Esophagus (tissue), 2 donors: ENCODE measurements around the gene EIF4EBP2. TPM values are rescaled to one million over a fixed set of nuclear protein-coding genes. Genes with fewer than 3 reads are reported as not detected.
A peak's percentile ranks its signal among the peaks of the same experiment; 100 is the strongest.

Experiments used
- H3K27ac ChIP-seq, 2 donors: one replicate each; pipeline ENCODE4 v1.5.1; 2013; ENCODE audit warnings: low read depth in 2 of 2, mild to moderate bottlenecking in 2 of 2, inconsistent platforms in 1 of 2, low read length in 1 of 2, moderate library complexity in 1 of 2
- H3K27me3 ChIP-seq, 2 donors: one replicate each; pipeline ENCODE4 v1.6.1; 2013; ENCODE audit warnings: low read length in 2 of 2, control low read depth in 1 of 2, mild to moderate bottlenecking in 1 of 2; ENCODE audit not compliant: insufficient read depth in 2 of 2, control insufficient read depth in 1 of 2
- H3K36me3 ChIP-seq, 2 donors: one replicate each; pipeline ENCODE4 v1.6.1; 2013; ENCODE audit warnings: low read length in 1 of 2; ENCODE audit not compliant: control insufficient read depth in 2 of 2, insufficient read depth in 2 of 2
- H3K4me1 ChIP-seq, 2 donors: one replicate each; pipeline ENCODE4 v1.6.1; 2013; ENCODE audit warnings: low read length in 1 of 2; ENCODE audit not compliant: control insufficient read depth in 2 of 2, insufficient read depth in 2 of 2
- H3K4me3 ChIP-seq, 2 donors: one replicate each; pipeline ENCODE4 v1.5.1; 2013; ENCODE audit warnings: low read length in 2 of 2, mild to moderate bottlenecking in 2 of 2, low read depth in 1 of 2, moderate library complexity in 1 of 2
- H3K9me3 ChIP-seq, 2 donors: one replicate each; pipeline ENCODE4 v1.6.1; 2013; ENCODE audit warnings: mild to moderate bottlenecking in 2 of 2, low read depth in 1 of 2, low read length in 1 of 2, moderate library complexity in 1 of 2; ENCODE audit not compliant: control insufficient read depth in 2 of 2, insufficient read depth in 1 of 2
- WGBS, 2 donors: extraction: QIAGEN DNeasy Blood & Tissue Kit; methylation state at CpG; one replicate each; pipeline ENCODE4 v1.1.7; 2013; 5-methylcytosine and 5-hydroxymethylcytosine counted together
- polyA plus RNA-seq, 2 donors: library from polyadenylated mRNA; stranded (reverse); fragments of 200-250 nt; gene quantifications; one replicate each; pipeline ENCODE4 v1.2.3, GENCODE V29; 2013
- donor health status: healthy with polysubstance abuse.
- donor health status: Bipolar disorder and iron deficiency.

Gene EIF4EBP2
- polyA plus RNA-seq, 2 donors = 18.1 to 18.7 TPM

DNA sequence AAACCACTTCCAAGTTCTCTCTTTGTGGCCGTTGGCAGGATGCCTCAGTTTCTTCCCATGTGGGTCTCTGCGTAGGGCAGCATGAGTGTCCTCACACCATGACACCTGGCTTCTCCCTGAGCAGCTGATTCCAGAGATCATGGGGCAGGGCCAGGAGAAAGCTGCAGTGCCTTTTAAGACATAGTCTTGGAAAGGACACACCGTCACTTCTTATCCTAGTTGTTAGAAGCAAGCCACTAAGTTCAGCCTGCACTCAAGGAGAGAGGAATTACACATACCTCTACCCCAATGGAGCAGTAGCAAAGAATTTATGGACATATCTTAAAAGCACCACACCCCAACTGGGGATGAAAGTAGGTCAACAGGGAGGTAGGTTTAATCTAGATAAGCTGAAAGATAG, 21.2 kb downstream of the EIF4EBP2 start:
- no peaks in the 10 kb centered on the region for H3K9me3 ChIP-seq
- no peak overlapping the region for H3K4me3 ChIP-seq
- WGBS, 2 donors = 83 to 86% methylated on average over 3 of the region's 3 CpGs
- H3K4me1 ChIP-seq = no peaks in the 10 kb centered on the region
- H3K27ac ChIP-seq = no peak overlapping the region
- no peaks in the 10 kb centered on the region for H3K27me3 ChIP-seq
- peaks cover 18 to 33% of the 10 kb centered on the region in 2 donors for H3K36me3 ChIP-seq

DNA sequence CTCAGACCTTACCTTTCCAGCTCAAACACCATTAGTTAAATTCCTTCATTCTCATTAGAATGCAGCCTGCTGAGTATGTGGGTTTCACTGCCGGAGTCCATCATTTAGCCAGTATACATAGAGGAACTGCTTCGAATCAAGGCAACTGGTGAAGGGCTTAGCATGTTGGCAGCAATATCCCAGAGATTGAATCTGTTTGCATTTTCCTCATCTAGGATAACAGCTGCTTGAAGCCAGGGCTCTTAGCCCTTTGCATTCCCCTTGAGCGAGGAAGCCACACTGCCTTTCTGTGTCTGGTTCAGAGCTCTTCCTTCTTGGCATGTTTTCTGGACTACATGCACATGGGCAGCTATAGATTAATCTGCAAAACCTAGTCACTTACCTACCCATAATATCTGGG, 22.9 kb downstream of the EIF4EBP2 start:
- H3K9me3 ChIP-seq = no peaks in the 10 kb centered on the region
- H3K27me3 ChIP-seq = no peaks in the 10 kb centered on the region
- WGBS, 2 donors = 82 to 87% methylated on average over 3 of the region's 3 CpGs
- no peak overlapping the region for H3K4me3 ChIP-seq
- H3K36me3 ChIP-seq = peaks cover 15 to 25% of the 10 kb centered on the region in 2 donors
- no peak overlapping the region for H3K27ac ChIP-seq
- no peaks in the 10 kb centered on the region for H3K4me1 ChIP-seq

DNA sequence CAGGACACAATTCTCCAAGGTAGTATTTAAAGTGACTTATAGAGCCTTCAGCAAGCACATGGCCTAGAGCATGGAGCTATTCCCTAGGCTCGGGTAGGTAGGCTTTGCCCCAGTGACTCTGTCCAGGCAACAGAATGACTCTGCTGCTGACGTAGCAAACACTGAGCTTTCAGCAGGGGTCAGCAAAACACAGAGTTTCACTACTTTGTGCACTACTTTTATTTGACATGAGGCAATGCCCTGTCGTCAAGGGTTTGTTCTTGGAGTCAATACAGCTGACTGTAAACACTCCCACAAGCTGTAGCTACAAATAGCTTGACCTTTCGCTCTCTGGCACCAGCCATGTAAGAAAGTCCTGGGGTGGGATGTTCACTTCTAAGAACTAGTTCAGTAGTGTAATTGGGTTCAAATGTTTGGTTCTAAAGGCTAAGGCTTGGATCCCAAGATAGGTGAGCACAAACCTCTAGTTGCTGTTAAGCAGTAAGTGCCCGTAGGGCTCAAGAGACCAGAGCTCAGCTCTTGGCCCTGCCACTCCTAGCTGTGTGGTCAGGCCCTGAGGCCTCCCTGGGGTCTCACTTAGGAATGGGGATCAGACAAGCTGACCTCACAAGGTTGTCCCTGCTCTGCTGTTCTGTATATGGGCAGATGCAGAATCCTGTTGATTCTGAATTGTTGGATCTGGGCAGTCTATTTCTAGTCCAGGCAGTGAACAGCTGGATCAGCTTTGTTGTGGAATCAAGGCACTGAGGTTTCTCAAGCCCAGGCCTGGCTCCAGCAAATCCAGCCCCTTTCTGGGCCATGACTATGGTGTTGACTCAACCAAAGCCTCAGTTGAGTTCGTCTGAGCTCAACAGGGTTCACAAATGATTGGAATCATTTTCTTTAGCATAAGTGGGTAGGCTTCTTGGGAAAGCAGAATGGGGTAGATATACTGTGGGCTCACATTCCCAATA, 26.8 kb downstream of the EIF4EBP2 start:
- H3K9me3 ChIP-seq = no peaks in the 10 kb centered on the region
- H3K36me3 ChIP-seq = peaks cover 2 to 9% of the 10 kb centered on the region in 2 donors
- peak overlapping the region; percentile 68 to 73 for H3K27ac ChIP-seq
- no peak overlapping the region for H3K4me3 ChIP-seq
- H3K27me3 ChIP-seq = no peaks in the 10 kb centered on the region
- WGBS, 2 donors = 39 to 52% methylated on average over 6 of the region's 6 CpGs
- H3K4me1 ChIP-seq = no peaks in the 10 kb centered on the region

GRCh38 chr10:70432101-70432500, 28.2 kb downstream of the EIF4EBP2 start:
- Histone ChIP-seq H3K27ac (no peak overlapping the region), H3K4me1 (no peaks in the 10 kb centered on the region), H3K9me3 (no peaks in the 10 kb centered on the region), H3K36me3 (peaks cover 2 to 9% of the 10 kb centered on the region in 2 donors), H3K27me3 (no peaks in the 10 kb centered on the region), H3K4me3 (no peak overlapping the region)
- 54 to 68% methylated on average over 4 of the region's 4 CpGs for WGBS, 2 donors

- WGBS, 2 donors = 62 to 71% methylated on average over 6 of the region's 6 CpGs
- peaks cover 2 to 9% of the 10 kb centered on the region in 2 donors for H3K36me3 ChIP-seq
- H3K27me3 ChIP-seq = no peaks in the 10 kb centered on the region
- no peak overlapping the region for H3K27ac ChIP-seq
- no peaks in the 10 kb centered on the region for H3K4me1 ChIP-seq
- no peak overlapping the region for H3K4me3 ChIP-seq
- no peaks in the 10 kb centered on the region for H3K9me3 ChIP-seq
Measured at GRCh38 chr10:70432561-70433263, 28.8 kb downstream of the EIF4EBP2 start.

DNA sequence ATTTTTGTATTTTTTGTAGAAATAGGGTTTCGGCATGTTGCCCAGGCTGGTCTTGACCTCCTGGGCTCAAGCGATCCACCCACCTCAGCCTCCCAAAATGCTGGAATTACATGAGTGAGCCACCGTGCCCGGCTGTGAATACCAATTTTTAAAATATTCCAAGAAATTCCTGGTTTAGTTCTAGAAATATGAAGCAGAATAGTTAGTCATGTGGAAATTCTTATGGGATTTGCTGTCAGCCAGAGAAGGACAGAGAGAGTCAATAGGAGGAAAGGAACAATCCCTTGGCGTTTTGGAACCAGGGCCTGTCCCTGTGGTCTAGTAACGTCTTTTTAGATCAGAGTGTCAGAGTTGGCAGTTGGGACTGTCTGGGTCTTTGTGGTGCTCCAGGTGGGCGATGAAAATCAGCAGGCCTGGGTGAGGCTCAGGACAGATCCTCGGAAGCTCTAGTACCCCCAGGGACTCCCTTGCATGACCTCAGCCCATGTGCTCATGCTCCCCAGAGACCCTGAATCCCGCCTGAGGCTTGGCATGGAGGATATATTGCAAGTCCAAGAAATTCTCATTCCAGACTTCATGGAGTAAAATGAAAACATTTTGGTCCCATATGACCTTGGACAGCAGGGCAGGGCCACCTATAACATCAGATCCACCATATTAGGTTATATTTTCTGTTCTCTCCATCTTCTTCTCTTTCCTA, 29.8 kb downstream of the EIF4EBP2 start:
- WGBS, 2 donors = 84 to 86% methylated on average over 9 of the region's 9 CpGs
- Histone ChIP-seq H3K36me3 (peaks cover 0 to 3% of the 10 kb centered on the region in 2 donors), H3K4me1 (no peaks in the 10 kb centered on the region), H3K9me3 (no peaks in the 10 kb centered on the region), H3K27me3 (no peaks in the 10 kb centered on the region), H3K4me3 (no peak overlapping the region), H3K27ac (no peak overlapping the region)

DNA sequence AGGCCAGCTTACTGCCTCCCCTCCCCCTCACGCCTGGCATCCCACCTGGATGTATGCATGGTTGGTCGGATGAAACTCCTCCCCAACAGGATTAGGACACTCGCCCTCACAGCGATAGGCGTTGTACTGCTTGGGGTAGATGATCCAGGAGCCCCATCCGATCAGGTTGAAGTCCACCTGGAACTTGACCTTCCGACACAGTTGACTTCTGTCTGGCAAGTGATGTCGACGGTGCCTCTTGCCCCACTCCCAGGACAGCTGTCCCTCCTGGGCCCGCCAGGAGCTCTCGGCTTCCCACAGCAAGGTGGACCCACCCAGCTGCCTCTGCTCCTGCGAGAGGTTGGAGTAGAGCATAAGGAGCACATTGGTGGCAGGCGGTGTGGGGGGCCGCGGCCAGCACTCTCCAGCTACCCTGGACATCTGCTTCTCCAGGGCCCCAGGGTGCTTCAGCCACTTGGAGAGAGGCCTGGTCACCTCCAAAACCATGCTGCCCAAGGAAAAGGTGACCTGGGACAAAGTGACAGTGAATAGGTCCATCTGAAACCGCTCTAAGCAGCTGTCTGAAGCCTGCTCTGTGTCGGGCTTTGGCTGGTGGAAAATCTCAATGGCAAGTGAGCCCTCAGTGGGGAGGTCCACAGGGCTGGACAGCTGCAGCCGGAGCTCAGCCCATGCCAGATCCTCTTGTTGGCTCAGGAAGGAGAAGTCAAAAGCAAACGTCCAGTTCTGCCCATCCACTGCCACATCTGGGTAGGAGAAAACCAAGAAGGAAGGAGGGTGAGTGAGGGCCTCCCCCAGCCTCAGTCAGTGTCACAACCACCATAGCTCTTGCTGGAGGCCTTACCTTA, 31.5 kb downstream of the EIF4EBP2 start:
- H3K27ac ChIP-seq = no peak overlapping the region
- no peaks in the 10 kb centered on the region for H3K27me3 ChIP-seq
- WGBS, 2 donors = 92 to 93% methylated on average over 19 of the region's 19 CpGs
- H3K4me1 ChIP-seq = peaks cover 0 to under 1% of the 10 kb centered on the region in 2 donors
- no peaks in the 10 kb centered on the region for H3K36me3 ChIP-seq
- no peak overlapping the region for H3K4me3 ChIP-seq
- H3K9me3 ChIP-seq = no peaks in the 10 kb centered on the region

DNA sequence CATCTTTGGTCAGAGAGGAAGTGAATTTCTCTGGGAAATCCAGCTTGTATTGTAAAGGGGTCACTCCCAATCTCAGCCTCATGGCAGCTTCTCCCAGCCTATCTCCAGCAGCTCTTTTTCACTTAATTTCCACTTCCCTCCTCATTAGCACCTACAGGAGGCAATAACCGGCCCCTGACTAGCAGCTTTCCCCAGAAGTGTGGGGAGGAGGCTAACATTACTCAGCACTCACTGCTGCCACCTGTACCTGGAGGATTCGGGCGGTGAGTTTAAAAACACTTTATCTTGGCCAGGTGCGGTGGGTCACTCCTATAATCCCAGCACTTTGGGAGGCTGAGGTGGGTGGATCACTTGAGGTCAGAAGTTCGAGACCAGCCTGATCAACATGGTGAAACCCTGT, 33.8 kb downstream of the EIF4EBP2 start:
- Histone ChIP-seq H3K4me1 (peaks cover 4 to 15% of the 10 kb centered on the region in 2 donors), H3K4me3 (no peak overlapping the region), H3K36me3 (no peaks in the 10 kb centered on the region), H3K27me3 (peaks cover 0 to 10% of the 10 kb centered on the region in 2 donors), H3K27ac (no peak overlapping the region), H3K9me3 (no peaks in the 10 kb centered on the region)
- WGBS, 2 donors = 60 to 78% methylated on average over 5 of the region's 5 CpGs
